PFSK-1 (cell line): ENCODE results near the gene CTSO.

Experiments used
- FOXP2 ChIP-seq: optimal IDR thresholded peaks from 2 replicates; pipeline ENCODE3; 2011; ENCODE audit warnings: borderline replicate concordance, control low read depth, inconsistent platforms; ENCODE audit not compliant: insufficient read depth; ENCODE audit errors: extremely low read length, extremely low read depth
- POLR2AphosphoS5 ChIP-seq: IDR thresholded peaks from 2 replicates; pipeline ENCODE4 v1.6.1; 2012; ENCODE audit warnings: low read depth, mild to moderate bottlenecking, control low read depth, low read length, moderate library complexity
- SIN3A ChIP-seq: IDR thresholded peaks from 2 replicates; pipeline ENCODE4 v1.6.1; 2012; ENCODE audit warnings: mild to moderate bottlenecking, low read length, moderate library complexity, borderline replicate concordance; ENCODE audit not compliant: insufficient read depth
- TAF1 ChIP-seq: IDR thresholded peaks from 2 replicates; pipeline ENCODE4 v1.6.1; 2012; ENCODE audit warnings: low read length, control low read depth, borderline replicate concordance; ENCODE audit not compliant: insufficient read depth
- TF ChIP-seq, protein P1 (sequence below), 2 experiments: IDR thresholded peaks; 2 replicates each; pipeline versions ENCODE4 v1.6.1 to v1.8.0; 2011 to 2012; ENCODE audit warnings: low read depth in 2 of 2, low read length in 2 of 2, control low read depth in 1 of 2, inconsistent platforms in 1 of 2, mild to moderate bottlenecking in 1 of 2, moderate library complexity in 1 of 2; ENCODE audit not compliant: insufficient read depth in 1 of 2

Gene CTSO

DNA sequence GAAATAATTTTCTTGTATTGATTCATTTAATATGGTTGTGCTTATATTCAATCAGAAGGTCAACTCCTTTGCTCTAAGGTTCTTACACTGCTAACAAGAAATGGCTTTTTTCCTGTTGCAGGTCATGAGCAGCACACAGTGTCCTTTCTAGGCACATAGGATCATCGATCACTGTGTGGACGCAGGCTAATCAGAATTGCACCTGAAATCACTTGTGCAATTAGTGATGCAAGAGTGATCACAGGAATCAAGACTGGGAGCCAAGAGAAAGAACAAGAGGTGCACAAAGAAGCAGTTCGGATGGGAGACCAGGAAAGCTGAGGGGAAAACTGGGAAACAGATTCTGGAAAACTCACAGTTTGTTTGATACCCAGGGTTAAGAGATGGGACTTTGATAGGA, 29.0 kb downstream of the CTSO start:
- TF ChIP-seq, protein P1, sequence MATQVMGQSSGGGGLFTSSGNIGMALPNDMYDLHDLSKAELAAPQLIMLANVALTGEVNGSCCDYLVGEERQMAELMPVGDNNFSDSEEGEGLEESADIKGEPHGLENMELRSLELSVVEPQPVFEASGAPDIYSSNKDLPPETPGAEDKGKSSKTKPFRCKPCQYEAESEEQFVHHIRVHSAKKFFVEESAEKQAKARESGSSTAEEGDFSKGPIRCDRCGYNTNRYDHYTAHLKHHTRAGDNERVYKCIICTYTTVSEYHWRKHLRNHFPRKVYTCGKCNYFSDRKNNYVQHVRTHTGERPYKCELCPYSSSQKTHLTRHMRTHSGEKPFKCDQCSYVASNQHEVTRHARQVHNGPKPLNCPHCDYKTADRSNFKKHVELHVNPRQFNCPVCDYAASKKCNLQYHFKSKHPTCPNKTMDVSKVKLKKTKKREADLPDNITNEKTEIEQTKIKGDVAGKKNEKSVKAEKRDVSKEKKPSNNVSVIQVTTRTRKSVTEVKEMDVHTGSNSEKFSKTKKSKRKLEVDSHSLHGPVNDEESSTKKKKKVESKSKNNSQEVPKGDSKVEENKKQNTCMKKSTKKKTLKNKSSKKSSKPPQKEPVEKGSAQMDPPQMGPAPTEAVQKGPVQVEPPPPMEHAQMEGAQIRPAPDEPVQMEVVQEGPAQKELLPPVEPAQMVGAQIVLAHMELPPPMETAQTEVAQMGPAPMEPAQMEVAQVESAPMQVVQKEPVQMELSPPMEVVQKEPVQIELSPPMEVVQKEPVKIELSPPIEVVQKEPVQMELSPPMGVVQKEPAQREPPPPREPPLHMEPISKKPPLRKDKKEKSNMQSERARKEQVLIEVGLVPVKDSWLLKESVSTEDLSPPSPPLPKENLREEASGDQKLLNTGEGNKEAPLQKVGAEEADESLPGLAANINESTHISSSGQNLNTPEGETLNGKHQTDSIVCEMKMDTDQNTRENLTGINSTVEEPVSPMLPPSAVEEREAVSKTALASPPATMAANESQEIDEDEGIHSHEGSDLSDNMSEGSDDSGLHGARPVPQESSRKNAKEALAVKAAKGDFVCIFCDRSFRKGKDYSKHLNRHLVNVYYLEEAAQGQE (IDR thresholded peaks at IDR 0.05; ENCODE audit: insufficient read depth in 1 of 2, low read depth in 2 of 2, low read length in 2 of 2), result no peak
- TF ChIP-seq FOXP2 (no peak), TAF1 (no peak), POLR2AphosphoS5 (no peak), SIN3A (no peak)

- TF ChIP-seq FOXP2 (no peak), SIN3A (no peak), TAF1 (no peak), POLR2AphosphoS5 (no peak)
- TF ChIP-seq, protein P1 (IDR thresholded peaks at IDR 0.05; ENCODE audit: insufficient read depth in 1 of 2, low read depth in 2 of 2, low read length in 2 of 2), result no peak
Observed at GRCh38 chr4:155921597-155921996, 32.1 kb downstream of the CTSO start.

GRCh38 chr4:155914782-155915181, 38.9 kb downstream of the CTSO start:
- TF ChIP-seq FOXP2 (no peak), POLR2AphosphoS5 (no peak), TAF1 (no peak), SIN3A (no peak)
- TF ChIP-seq, protein P1 (IDR thresholded peaks at IDR 0.05; ENCODE audit: insufficient read depth in 1 of 2, low read depth in 2 of 2, low read length in 2 of 2), result no peak

- TF ChIP-seq POLR2AphosphoS5, result no peak
- TF ChIP-seq FOXP2, result no peak
- no peak for TF ChIP-seq SIN3A
- TF ChIP-seq TAF1, result no peak
- TF ChIP-seq, protein P1 (IDR thresholded peaks at IDR 0.05; ENCODE audit: insufficient read depth in 1 of 2, low read depth in 2 of 2, low read length in 2 of 2), result no peak
Observed at GRCh38 chr4:155911905-155912304, 41.8 kb downstream of the CTSO start.

- TF ChIP-seq SIN3A (no peak), TAF1 (no peak), FOXP2 (no peak), POLR2AphosphoS5 (no peak)
- TF ChIP-seq, protein P1 (IDR thresholded peaks at IDR 0.05; ENCODE audit: insufficient read depth in 1 of 2, low read depth in 2 of 2, low read length in 2 of 2), result no peak
Observed at GRCh38 chr4:155909615-155910226, 43.9 kb downstream of the CTSO start.
